Stimulated activated CD8-positive, alpha-beta memory T cell treated with anti-CD3 and anti-CD28 coated beads, Interleukin-4, amount 100 ng/mL, for 1 hour (primary cell): ENCODE measurements around the gene KTI12.
"Not testable (repeated sequence)": the region's sequence is repeated elsewhere in the genome, so short reads cannot be mapped to it uniquely, and the experiment has no call there.

Source experiments
- DNase-seq, 2 donors: peaks; one replicate each; pipeline ENCODE4 v3.0.0-alpha.2; 2020; ENCODE audit warnings: low read depth in 2 of 2, low spot score in 1 of 2

The KTI12 gene

DNA sequence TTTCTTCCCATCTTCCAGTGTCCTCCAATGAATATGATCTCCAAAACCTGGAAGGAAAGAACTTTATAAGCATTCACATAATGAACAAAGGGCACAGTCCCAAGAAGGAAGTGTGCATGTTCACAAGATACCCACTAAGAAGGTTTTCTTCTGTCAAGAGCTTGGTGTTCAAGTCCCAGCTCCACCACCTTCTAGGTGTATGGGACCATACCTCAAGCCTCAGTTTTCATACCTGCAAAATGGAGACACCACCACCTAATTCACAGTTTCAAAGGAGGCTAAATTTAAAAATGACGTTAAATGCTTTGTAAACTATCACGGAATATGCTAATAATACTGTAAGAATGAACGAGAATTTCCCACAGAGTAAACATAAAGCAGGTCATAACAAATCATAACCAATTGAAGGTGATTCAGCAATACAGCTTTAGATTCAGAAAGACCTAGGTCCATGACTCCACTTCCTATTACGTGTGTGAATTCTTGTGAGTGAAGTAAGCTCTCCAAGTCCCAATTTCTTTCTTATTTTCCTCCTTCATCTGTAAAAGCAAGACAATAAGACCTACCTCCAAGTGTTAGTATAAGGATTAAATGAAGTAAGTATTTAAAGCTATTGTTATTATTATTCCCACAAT lies 8.1 kb upstream of the KTI12 start:
- DNase-seq = no peak

DNA sequence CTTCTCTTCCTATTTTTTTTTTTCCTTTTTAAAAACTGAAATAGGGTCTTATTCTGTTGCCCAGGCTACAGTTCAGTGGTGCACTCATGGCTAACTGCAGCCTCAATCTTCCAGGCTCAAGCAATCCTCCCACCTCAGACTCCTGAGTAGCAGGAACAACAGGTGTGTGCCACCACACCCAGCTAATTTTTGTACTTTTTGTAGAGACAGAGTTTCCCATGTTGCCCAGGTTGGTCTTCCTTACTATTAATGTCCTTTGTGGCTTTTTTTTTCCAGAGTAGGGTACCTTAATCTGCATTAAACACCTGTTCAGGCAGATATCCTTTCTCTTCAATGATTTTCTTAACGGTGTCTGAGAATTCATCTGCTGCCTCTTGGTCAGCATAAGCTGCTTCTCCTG lies 4.3 kb upstream of the KTI12 start:
- DNase-seq = no peak

DNA sequence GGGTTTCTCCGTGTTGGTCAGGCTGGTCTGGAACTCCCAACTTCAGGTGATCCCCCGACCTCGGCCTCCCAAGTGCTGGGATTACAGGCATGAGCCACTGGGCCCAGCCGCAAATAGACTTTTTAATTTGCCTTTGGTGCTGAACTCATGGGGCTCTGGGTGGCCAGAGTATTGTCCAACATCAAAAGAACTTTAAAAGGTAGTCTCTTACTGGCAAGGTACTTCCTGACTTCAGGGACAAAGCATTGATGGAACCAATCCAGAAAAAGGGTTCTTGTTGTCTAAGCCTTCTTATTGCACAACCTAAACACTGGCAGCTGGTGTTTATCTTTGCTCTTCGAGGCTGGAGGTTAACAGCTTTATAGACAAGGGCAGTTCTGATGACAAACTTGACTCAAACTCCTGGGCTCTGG lies 3.8 kb upstream of the KTI12 start:
- no peak for DNase-seq

DNA sequence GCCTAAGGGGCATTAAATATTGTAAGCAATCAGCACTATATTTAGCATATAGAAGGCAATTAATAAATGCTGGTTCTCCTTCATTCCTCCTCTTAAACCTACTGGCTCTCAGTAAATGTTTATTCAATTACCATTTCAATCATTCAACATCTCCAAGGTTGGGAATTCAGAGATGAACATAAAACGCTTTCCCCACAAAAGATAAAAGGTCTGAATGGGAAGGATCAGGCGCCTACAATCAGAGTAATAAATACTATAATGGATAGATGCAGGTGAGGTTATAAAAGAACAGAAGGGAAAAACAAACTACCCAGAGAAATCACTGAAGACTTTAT lies 407 bp upstream of the KTI12 start:
- no peak for DNase-seq

DNA sequence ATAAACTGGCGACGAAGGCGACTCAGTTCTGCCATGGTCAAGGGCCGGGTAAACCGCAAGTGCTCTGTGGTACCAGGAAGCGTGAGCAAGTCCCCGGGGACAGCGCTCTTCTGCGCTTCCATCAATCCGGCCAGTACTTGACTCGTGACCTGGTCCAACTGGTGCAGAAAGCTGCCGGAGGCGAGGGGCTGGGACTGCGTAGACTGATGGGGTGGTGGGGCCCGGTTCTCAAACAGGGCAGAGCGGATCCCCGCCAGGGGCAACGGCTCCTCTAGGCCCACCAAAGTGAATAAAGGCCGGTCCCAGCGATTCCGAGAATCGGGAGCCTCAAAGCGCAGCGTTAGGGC lies 852 bp downstream of the KTI12 start:
- DNase-seq = no peak

DNA sequence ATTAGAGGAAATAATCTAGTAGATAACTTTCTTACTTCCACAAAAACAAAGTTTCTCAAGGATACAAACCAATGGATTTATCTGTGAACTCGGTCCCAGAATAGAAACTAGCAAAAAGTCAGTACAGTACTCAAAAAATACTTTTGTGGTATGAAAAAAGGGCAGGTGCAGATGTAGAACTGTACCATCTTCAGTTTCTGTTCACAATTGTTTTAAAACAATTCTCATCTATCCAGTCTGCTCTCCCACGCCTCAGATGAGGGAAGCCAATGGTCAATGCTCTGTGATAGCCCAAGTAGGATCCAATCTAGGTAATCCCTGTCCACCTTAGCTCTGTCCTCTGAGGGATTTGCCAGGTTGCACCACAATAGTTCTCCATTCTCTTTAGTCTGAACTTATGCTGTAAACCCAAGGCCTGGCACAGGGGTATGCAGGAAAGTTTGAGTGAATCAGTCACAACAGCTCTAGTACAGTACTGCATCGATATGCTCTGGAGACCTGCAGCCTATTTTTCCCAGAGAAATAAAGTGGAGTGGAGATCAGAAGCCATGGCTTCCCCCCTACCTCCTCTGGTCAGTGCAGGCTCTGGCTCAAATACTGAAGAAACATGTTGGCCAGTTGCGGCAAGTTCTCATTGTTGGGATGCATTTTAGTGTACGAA lies 1.4 kb downstream of the KTI12 start:
- DNase-seq = no peak

DNA sequence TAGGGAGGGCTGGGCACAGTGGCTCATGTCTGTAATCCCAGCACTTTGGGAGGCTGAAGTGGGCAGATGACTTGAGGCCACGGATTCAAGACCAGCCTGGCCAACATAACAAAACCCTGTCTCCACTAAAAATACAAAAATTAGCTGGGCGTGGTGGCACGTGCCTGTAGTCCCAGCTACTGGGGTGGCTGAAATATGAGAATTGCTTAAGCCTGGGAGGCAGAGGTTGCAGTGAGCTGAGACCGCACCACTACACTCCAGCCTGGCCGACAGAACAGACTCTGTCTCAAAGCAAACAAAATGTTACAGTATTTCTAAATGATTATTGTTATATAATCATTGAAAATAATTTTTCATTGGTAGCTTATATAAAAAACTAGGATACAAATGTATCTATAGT lies 4.8 kb downstream of the KTI12 start:
- DNase-seq = not testable (repeated sequence)

DNA sequence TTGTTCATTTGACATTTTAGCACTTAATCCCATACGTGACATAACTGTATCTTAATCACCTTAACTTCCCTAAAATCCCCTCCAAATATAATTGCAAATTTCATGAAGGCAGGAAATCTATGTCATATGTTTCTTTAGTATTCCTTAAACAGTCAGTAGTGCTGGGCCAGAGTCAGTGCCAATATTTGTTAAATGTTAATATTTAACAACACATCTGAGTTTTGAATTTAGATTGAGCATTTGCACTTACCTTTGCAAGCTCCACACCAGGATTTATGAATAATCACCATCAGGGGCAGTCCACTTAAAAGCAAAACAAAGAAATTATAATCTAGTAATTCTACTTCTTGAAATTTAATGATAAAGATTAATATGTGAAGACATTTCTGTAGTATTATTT lies 5.3 kb downstream of the KTI12 start:
- DNase-seq = no peak

DNA sequence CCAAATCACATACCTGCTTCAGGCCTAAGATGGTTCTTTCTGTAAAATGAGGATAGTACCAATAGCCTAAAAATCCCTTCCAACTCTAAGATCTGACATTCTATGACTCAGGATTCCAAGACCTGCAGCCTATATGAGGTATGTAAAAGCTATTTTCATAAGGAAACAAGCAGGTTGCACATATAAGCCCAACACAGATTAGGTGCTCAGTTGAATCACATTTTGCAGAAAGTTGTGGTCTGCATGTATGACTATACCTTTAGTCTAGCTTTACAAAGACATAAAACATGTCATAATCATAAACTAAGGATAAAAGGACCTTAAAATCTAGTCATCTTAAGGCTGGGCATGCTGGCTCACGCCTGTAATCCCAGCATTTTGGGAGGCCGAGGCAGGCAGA lies 7.3 kb downstream of the KTI12 start:
- DNase-seq = no peak

DNA sequence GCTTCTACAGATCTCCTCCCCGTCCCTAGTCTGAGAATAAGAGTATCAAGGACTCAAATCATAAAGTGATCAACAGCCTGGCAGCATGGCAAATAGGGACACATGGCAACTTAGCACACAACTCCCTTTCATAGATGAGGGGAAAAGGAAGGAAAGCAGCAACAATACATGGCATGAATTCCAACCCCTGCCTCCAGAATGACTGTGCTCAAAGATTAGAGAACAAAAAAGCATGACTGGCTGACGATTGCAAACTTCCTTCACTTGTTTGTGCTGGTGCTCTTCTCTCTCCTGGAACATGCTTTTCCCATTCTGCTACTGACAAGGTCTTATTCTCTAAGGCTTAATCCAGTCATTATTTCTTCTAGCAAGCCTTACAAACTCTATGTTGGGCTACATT lies 11.5 kb downstream of the KTI12 start:
- no peak for DNase-seq

DNA sequence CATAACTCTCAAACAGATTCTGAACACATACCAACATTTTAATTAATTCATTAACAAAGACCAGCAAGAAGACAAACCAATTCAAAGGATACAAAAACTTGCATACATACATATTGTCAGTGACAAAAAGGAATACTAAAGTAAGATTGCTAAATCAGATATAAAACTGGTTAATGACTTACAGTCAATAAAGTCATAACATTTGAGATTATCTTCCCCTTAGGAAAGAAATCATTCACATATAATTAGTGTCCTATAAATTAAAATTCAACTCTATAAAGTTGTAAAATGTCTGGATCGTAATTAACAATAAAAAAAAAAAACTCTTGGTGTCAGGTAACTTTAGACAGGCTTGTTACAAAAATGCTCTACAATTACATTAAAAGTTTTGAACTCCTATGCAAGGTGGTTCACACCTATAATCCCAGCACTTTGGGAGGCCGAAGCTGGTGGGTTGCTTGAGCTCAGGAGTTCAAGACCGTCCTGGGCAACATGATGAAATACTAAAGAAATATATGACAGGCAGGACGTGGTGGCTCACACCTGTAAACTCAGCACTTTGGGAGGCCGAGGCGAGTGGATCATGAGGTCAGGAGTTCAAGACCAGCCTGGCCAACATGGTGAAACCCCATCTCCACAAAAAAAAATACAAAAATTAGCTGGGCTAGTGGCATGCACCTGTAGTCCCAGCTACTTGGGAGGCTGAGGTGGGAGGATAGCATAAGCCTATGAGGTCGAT lies 25.4 kb downstream of the KTI12 start:
- no peak for DNase-seq

DNA sequence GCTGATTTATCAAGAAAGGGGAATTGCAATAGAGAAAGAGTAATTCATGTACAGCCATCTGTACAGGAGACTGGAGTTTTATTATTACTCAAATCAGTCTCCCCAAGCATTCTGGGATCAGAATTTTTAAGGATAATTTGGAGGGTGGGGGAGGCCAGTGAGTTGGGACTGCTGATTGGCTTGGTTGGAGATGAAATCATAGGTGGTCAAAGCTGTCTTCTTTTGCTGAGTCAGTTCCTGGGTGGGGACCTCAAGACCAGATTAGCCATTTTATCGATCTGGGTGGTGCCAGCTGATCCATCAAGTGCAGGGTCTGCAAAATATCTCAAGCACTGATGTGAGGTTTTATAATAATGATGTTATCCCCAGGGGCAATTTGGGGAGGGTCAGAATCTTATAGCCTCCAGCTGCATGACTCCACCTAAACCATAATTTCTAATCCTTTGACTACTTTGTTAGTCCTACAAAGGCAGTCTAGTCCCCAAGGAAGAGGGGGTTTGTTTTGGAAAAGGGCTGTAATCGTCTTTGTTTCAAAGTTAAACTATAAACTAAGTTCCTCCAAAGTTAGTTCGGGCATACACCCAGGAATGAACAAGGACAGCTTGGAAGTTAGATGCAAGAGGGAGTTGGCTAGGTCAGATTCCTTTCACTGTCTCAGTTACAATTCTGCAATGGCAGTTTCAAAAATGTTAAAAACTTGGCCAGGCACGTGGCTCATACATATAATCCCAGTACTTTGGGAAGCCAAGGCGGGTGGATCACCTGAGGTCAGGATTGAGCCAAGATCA lies 26.2 kb downstream of the KTI12 start:
- no peak for DNase-seq

DNA sequence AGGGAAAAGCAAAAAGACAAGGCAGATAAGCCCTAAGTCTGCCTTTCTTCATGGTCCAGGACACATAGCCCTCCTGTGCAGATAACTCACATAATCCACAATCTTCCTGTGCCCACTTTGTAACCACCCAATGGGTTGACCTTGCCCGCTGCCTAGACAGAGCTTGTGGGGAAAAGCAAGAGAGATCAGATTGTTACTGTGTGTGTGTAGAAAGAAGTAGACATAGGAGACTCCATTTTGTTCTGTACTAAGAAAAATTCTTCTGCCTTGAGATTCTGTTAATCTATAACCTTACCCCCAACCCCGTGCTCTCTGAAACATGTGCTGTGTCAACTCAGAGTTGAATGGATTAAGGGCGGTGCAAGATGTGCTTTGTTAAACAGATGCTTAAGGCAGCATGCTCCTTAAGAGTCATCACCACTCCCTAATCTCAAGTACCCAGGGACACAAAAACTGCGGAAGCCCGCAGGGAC lies 27.5 kb downstream of the KTI12 start:
- not testable (repeated sequence) for DNase-seq

DNA sequence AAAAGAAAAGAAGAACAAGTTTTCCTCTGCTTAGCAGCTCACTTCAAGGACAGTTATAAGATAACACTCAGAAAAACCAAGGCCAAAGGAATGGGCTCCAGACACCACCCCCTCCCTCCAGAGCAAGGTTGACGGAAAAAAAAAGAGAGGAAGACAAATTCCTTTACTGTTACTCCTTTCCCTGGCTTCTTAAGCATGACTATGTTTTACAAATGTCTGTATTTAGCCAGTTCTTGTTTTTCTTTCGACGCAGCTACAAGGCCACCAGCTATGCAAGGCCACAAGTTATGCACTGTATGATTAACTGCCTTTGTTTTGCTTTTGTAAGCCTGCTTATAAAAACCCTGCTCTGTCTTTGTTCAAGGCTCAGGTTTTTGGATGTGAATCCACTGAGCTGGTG lies 28.1 kb downstream of the KTI12 start:
- not testable (repeated sequence) for DNase-seq

DNA sequence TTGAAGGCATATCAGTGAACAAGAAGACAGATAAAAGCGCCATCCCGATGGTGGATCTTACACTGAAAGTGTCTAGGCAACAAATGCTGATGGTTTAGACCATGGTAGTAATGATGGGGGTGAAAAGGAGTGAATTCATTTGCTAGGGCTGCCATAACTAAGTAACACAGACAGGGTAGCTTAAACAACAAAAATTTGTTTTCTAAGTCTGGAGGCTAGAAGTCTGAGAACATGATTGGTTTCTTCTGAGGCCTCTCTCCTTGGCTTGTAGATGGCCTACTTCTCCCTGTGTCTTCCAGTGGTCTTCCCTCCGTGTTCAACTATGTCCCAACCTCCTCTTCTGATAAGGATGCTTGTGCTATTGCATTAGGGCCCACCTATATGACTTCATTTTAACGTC lies 29.7 kb downstream of the KTI12 start:
- DNase-seq = no peak

DNA sequence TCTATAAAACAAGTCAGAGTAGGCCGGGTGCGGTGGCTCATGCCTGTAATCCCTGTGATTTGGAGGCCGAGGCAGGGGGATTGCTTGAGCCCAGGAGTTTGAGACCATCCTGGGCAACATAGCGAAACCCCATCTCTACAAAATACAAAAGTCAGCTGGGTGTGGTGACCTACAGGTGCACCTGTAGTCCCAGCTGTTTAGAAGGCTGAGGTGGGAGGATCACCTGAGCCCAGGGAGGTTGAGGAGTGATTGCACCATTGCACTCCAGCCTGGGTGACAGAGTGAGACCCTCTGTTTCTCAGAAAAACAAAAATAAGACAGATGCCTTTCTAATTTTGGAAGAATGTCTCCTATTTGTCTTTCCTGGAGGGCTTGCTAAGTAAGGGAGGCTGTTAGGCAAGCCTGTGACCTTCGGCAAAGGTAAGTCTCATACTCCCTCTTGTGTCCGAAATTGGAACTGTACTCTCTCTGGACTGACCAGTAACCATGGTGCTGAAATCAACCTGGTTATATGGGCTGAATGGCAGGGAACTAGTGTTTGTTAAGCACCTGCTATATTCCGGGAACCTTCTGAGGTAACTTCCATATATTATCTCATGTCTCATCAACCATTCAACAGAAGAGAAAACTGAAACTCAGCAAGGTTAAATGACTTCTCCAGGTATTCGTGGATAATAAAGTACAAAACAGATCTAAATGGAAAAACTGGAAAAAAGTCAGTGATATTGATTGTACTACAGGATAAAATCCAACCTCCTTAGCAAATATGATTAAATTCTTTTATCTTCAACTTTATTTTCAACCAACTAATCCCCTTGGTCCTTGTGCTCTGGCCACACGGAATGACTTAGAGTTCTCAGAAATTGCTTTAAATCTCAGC lies 31.3 kb downstream of the KTI12 start:
- DNase-seq = peak in 1 of 2 donors; percentile 6

DNA sequence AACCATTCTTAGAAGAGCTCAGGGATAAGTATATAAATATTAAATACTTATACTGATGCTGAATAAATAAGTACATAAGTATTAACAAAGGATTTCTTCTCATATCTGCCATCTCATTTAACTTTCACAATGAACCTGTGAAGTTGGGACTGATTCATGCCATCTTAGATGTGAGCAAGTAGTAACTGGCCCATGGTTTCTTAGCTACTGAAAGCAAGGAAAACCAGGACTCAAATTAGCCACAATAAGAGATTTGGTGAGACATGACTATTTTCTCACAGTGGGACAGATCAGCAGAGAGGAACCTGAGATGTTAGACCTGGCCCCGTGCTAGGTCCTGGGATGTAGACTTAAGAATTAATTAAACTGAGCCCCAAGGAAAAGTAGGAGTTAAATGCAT lies 34.9 kb downstream of the KTI12 start:
- no peak for DNase-seq

DNA sequence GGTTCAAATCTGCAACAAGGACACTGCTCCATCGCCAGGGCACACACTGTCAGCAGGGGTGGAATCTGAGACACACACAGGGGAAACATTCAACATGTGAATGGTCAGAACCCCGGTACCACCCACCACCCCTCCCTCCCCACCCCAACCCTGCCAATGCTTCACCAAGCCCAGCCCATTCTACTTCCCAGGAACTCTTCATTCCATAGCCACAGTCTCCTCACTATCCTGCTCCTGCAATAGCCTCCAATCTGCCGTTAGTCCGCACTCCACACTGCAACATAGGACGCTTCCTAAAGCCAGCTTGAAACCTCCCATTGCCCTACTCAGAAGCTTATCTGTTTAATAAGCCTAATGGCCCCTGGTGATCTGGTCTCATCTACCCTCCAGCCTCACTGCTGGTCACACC lies 35.6 kb downstream of the KTI12 start:
- DNase-seq = no peak

DNA sequence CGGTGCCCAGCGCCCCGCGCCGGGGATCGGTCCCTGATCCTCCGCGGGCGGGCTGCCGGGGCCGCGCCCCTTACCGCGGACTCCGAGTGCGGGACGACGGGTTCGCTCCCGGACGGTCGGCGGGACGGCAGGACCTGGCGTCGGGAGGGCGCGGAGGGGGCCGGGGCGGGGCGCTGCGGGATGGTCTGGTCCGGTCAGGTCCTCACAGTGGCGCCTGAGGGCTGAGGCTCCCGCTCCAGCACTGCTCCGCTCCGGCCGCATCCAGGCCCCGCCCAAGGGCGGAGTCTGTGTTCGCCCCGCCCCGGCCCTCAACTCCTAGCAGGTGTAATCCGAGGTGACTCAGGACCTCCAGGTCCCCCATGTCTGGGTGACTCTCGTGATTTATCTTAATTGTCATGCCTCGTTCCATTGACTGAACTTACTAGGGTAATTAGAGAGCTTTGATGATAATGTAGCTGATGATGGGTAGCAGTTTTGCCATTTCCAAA lies 43.1 kb downstream of the KTI12 start, which contains the start of gene RAB3B:
RAB3B (minus strand) TSS at position 223 of the 488 bp plus-strand sequence. CDS start 13,583 bp downstream, outside the sequence.
- DNase-seq = peak; percentile 65 to 66
